NCI-H128 (cell line): ENCODE data around the gene SHROOM2.
A peak's percentile ranks its signal among the peaks of the same experiment; 100 is the strongest.

ENCODE experiments used
- DNase-seq: peaks from one replicate; lab custom pipeline; 2025; ENCODE audit not compliant: unreplicated experiment; lab: John Stamatoyannopoulos, UW

The SHROOM2 gene

DNA sequence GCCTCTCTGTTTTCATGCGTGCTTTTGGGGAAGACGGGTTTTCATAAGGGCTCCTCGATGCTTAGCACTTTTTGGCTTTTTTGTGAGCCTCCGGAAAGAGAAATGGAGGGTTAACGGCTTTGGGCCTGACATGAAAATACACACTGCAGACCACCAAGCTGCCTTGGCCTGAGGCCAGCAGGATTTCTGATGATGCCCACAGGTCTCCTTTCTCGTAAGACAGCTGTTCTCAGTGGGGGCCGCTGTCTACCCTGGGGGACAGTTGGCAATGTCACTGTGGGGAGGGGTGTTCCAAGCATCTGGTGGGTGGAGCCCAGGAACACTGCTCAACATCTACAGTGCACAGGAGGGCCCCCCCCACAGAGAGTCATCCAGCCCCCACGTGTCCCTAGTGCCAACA is 151.5 kb downstream of the SHROOM2 start:
- DNase-seq = no peak

DNA sequence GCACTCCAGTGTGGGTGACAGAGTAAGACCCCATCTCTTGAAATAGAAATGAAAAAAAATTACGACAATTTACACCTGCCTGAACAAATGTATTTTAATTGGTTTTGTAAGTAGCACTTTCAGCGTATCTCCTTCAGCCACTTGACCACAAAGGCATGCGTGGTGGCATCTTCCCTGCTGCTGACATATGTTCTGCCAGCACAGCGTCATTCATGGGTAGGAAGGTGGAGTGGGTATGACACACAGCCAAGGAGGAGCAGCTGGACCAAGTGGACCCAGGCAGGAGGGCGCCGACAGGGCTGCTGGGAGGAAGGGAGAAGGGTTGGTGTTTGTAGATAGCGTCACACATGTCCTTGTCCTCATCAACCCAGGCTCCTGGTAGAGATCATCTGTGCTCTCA is 152.3 kb downstream of the SHROOM2 start:
- DNase-seq = no peak

DNA sequence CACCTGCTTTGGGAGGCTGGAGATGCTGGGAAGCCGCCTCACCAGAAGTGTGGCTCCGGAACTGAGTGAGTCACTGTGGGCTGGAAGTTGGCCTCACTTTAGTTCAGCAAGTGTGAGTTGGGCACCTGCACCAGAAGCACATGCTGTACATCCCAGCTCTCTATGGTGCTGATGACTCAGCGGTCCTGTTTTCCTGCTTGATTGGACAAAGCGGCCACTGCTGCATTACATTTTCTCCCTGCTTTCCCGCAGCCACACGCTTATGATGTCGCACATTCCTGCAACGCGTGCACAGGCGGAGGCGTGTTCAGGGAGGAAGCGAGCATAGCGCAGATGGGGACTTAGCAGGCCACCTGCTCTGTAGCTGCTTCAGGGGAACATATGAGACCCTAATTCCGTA is 154.2 kb downstream of the SHROOM2 start:
- DNase-seq = no peak

DNA sequence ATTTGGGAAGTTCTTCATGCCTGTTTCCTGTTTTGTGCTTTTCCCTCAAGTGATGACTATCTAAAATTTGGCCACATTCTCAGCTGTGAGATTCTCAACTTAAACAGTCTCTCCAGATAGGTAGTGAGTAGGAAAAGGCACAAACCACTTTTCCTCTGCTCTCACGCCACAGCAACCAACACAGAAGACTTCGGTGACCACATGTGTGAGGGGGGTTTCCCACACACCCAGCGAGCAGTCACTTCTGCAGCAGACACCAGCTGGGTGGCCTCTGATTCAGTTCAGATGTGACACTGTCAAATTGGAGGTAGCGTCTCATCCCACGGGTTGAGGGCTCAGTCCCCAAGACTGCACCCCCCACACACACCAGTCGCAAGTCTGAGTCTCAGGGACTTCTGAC is 155.9 kb downstream of the SHROOM2 start:
- no peak for DNase-seq

GRCh38 chrX:9943420-9943819 is 157.2 kb downstream of the SHROOM2 start:
- DNase-seq = no peak

GRCh38 chrX:9947131-9947794 is 161.0 kb downstream of the SHROOM2 start:
- no peak for DNase-seq

GRCh38 chrX:9948406-9948805 is 162.2 kb downstream of the SHROOM2 start:
- DNase-seq = no peak

DNA sequence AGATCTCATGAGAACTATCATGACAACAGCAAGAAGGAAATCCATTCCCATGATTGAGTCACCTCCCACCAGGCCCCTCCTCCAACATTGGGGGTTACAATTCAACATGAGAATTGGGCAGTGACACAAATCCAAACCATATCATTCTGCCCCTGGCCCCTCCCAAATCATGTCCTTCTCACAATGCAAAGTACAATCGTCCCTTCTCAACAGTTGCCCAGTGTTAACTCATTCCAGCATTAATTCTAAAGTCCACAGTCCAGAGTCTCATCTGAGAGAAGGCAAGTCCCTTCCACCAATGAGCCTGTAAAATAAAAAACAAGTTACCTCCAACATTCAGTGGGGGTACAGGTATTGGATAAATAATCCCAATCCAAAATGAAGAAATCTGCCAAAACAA is 166.1 kb downstream of the SHROOM2 start:
- DNase-seq = no peak

DNA sequence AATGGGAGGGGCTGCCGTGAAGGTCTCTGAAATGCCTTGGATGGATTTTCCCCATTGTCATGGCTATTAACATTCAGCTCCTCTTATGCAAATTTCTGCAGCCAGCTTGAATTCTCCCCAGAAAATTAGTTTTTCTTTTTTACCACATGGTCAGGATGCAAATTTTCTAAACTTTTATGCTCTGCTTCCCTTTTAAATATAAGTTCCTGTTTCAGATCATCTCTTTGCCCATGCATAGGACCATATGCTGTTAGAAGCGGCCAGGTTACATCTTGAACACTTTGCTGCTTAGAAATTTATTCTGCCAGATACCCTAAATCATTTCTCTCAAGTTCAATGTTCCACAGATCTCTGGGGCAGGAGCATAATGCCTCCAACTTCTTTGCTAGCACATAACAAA is 167.2 kb downstream of the SHROOM2 start:
- DNase-seq = no peak

DNA sequence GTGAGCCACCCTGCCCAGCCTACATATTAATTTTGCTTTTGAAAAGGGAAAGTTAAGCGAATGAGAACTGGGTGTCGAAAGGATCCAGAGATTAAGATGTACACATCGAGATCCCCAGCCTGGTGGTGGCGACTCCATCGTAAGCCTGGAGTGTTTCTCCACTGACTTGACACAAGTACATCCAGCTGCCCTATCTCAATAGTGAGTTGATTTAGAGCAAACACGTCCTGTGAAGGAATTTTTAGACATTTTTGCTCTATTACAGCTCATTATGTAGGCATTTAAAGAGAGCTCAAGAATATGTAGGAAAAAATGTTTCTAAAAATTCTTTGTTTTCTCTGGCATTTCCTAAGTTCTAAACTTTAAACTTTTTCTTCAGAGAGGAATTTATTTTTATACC is 169.3 kb downstream of the SHROOM2 start:
- DNase-seq = no peak

DNA sequence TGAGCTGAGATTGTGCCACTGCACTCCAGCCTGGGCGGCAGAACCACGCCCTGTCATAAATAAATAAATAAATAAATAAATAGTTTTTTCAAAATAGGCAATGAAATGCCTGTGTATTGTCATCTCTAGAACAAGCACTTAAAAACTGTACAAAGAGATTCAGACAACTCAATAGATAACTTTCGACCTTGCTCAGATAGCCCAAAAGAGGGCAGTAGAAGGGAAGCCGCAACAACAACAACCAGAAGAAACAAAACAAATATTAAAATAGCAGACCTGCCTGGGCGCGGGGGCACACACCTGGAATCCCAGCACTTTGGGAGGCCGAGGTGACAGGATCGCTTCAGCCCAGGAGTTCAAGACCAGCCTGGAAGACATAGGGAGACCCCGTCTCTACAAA is 171.5 kb downstream of the SHROOM2 start:
- DNase-seq = no peak

- DNase-seq = no peak
These were observed 172.0 kb downstream of the SHROOM2 start for GRCh38 chrX:9958183-9958582.

- DNase-seq = no peak
These were observed 175.5 kb downstream of the SHROOM2 start for GRCh38 chrX:9961750-9962149.

DNA sequence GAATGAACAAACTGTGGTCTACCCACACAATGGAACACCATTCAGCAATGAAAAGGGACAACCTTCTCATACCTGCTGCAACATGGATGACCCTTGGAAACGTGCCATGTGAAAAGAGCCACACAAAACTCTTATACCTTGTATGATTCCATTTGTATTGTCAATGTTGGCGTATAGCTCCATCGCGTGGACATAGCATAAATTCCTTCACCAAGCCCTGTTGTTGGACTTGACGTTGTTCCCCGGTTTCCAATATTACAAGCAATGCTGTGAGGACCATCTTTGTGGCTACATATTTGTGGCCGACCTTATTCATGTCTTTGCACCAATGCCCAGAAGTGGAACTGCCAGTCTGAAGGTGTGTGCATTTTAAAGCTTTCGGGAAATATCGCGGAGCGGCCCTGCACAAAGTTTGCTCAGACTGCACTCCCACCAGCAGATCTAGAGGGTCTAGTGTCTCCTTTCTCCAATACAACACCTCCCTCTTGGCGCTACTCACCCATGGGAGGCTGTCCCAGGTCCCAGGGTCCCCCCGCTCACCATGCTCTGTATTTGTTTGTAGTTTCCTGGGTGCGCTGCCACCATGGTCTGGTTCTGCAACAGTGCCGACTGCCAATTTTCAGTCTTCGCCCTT is 180.7 kb downstream of the SHROOM2 start, which contains the start of gene CLDN34:
CLDN34 (plus strand) TSS at position 584 of the 634 bp plus-strand sequence; CDS start at position 584, 0 bp downstream.
- DNase-seq = no peak

- no peak for DNase-seq
These were observed 191.4 kb downstream of the SHROOM2 start for GRCh38 chrX:9977635-9978034.

- no peak for DNase-seq
These were observed 194.2 kb downstream of the SHROOM2 start for GRCh38 chrX:9980401-9980800.

DNA sequence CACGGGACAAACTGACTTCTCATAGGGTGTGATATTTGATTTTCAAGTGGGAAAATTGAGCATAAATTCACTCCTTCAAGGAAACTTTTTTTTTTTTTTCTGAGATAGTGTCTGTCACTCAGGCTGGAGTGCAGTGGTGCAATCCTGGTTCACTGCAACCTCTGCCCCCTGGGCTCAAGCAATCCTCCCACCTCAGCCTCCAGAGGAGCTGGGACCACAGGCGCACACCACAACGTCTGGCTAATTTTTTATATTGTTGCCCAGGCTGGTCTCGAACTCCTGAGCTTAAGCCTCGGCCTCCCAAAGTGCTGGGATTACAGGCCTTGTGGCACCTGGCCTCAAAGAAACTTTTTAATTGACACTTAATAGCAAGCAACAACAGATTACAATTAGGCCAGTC is 194.7 kb downstream of the SHROOM2 start:
- DNase-seq = no peak

DNA sequence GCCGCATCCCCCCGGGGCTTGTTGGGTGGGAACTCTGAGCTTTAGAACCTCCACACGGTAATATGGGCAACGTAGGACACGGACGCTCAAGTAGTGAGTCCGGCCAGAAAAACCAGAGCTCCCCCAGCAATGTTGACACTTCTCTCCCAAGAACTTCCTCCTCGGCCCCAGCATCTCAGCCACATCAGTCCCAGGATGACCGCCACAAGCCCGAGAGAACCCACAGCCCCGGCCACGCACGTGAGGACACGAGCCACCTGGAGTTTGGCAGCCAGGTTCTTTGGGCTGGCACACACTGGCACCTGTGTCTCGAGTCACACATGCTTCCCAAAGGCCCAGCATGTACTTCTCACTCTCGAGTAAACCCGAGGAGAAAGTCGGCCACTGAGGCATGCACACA is 197.2 kb downstream of the SHROOM2 start:
- no peak for DNase-seq

DNA sequence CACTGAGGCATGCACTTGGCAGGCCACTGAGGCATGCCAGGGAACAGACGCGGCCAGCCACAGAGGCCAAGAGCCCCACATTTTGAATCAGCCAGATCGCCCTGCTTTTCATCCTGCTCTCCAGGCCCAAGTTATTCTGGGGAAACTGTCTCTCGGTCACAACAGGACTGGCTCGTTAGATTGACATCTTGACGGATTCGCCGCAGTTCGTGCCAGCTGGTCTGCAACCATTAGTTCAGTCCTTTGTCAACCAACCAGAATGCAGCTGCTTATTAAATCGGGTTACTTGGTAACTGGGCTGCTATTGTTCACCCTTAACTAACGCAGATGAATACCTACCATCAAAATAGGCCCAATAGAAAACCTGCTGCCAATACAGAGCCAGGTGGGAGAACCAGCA is 197.6 kb downstream of the SHROOM2 start:
- no peak for DNase-seq

DNA sequence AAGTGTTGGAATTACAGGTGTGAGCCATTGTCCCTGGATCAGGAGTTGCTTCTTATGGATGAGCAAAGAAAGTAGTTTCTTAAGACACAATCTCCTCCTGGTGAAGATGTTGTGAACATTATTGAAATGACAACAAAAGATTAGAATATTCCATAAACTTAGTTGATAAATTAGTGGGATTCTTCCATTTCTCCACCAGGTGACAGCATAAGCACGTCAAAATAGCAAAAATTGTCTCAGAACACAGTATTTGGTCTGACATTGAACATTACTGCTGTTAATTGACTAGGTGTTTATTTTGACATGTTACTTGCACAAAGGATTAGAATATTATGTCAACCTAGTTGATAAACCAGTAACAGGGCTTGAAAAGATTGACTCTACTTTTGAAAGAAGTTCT is 202.5 kb downstream of the SHROOM2 start:
- DNase-seq = no peak

DNA sequence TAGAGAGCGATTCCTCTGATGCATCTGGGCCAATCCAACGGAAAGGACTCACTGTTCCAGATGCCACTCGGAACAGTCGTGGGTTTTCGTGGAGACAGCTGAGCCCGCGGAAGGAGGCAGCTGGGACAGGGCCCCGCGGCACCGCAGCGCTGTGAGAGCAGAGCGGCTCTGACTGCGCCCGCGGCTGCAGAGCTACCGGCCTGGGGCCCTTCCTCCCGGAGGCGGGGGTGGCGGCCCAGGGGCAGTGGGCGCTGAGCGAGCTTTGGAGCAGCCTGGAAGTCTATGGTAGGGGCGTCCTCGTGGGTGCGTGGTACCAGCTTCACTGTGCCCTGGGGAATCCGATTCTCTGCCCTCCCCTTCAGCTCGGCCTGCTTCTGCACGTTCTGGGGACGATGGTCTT is 205.8 kb downstream of the SHROOM2 start:
- DNase-seq = no peak

- no peak for DNase-seq
These were observed 206.5 kb downstream of the SHROOM2 start for GRCh38 chrX:9992724-9993123.

DNA sequence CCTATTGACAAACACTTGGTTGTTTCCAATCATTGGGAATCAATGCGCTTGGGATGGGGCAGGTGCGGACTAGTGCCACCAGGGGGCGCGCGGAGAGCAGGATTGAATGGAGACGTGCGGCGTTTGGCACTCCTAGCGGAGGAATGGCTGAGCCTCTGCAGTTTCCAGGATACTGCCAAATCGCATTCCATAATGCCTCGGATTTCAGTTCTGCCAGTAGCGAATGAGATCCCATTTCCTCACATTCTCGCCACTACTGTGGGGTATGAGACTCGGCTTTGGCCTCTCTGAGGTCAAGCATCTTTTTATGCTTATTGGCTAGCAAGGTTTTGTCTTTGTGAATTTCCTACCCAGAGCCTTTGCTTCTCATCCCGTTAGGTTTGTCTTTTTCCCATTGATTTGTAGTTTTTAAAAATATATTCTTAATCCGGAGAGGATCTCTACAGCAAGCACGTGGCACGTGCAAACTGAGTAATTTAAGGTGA is 209.7 kb downstream of the SHROOM2 start:
- DNase-seq = peak; percentile 18
